ENCODE results near the gene PC. TPM values are rescaled to one million over a fixed set of nuclear protein-coding genes. Genes with fewer than 3 reads are reported as not detected.

Gene PC
- total and polyA plus RNA-seq, 9 of the 15 experiments (the other 6 are each of a cell fraction or from before 2014, with no cell fraction given): 0.94 to 38.0 (median 8.7) TPM

- TF ChIP-seq ZNF785 (CRISPR knock-in tag; IDR thresholded peaks at IDR 0.05) (no peak), ZNF830 (CRISPR knock-in tag; IDR thresholded peaks at IDR 0.05) (no peak), POLR2H (tag; IDR thresholded peaks at IDR 0.05; ENCODE audit: low read depth) (no peak), HMG20A (CRISPR knock-in tag; conservative IDR thresholded peaks at IDR 0.05) (no peak), CHCHD3 (CRISPR knock-in tag; IDR thresholded peaks at IDR 0.05) (no peak), BRD9 (IDR thresholded peaks at IDR 0.05; ENCODE audit: low read depth, partially characterized antibody) (no peak), FOXK2 (conservative IDR thresholded peaks at IDR 0.05 in 1 of 2, IDR thresholded peaks at IDR 0.05 in 1 of 2; ENCODE audit: low read depth in 2 of 2) (0 out of 4 replicates have a peak, but pooled peaks have one; percentile 28 to 37), RHOXF2B (CRISPR knock-in tag; conservative IDR thresholded peaks at IDR 0.05) (no peak), SMARCA5 (IDR thresholded peaks at IDR 0.05) (no peak), ZNF41 (CRISPR knock-in tag; conservative IDR thresholded peaks at IDR 0.05) (no peak), ZNF766 (CRISPR knock-in tag; conservative IDR thresholded peaks at IDR 0.05) (0 out of 2 replicates have a peak, but pooled peaks have one; percentile 25), CEBPG (CRISPR knock-in tag; IDR thresholded peaks at IDR 0.05) (peak; percentile 93), CEBPG (tag; conservative IDR thresholded peaks at IDR 0.05 in 1 of 2, IDR thresholded peaks at IDR 0.05 in 1 of 2) (peak; percentile 87 to 93), HES1 (IDR thresholded peaks at IDR 0.05; ENCODE audit: low read depth) (no peak), ZNF316 (IDR thresholded peaks at IDR 0.05) (peak; percentile 59), ZNF668 (CRISPR knock-in tag; IDR thresholded peaks at IDR 0.05) (no peak), CBX1 (IDR thresholded peaks at IDR 0.05; ENCODE audit: low read depth) (no peak), ZNF140 (CRISPR knock-in tag; IDR thresholded peaks at IDR 0.05) (no peak), CXXC5 (CRISPR knock-in tag; IDR thresholded peaks at IDR 0.05) (peak; percentile 63; the same call in 1 of the 2 replicates), FOXJ3 (CRISPR knock-in tag; IDR thresholded peaks at IDR 0.05) (no peak), ZBTB5 (IDR thresholded peaks at IDR 0.05) (no peak), KLF10 (CRISPR knock-in tag; IDR thresholded peaks at IDR 0.05) (no peak), IRF9 (tag; IDR thresholded peaks at IDR 0.05) (no peak), THRA (IDR thresholded peaks at IDR 0.05) (no peak), FOS (IDR thresholded peaks at IDR 0.05; ENCODE audit: extremely low read depth, insufficient read length) (no peak), CTBP1 (IDR thresholded peaks at IDR 0.05; ENCODE audit: borderline replicate concordance) (peak; percentile 49; the same call in 1 of the 2 replicates)
Measured at GRCh38 chr11:66934950-66935779, 23.0 kb downstream of the PC start (continued).
